Activated CD8-positive, alpha-beta memory T cell treated with anti-CD3 and anti-CD28 coated beads for 48 hours (primary cell): ENCODE results near the gene ANGPTL4.
"Not testable (repeated sequence)": the region's sequence is repeated elsewhere in the genome, so short reads cannot be mapped to it uniquely, and the experiment has no call there.

Experiments
- DNase-seq, 3 experiments: peaks; one replicate each; pipeline ENCODE4 v3.0.0-alpha.2; 2020; ENCODE audit warnings: low read depth in 2 of 3, low spot score in 2 of 3

ANGPTL4 gene

DNA sequence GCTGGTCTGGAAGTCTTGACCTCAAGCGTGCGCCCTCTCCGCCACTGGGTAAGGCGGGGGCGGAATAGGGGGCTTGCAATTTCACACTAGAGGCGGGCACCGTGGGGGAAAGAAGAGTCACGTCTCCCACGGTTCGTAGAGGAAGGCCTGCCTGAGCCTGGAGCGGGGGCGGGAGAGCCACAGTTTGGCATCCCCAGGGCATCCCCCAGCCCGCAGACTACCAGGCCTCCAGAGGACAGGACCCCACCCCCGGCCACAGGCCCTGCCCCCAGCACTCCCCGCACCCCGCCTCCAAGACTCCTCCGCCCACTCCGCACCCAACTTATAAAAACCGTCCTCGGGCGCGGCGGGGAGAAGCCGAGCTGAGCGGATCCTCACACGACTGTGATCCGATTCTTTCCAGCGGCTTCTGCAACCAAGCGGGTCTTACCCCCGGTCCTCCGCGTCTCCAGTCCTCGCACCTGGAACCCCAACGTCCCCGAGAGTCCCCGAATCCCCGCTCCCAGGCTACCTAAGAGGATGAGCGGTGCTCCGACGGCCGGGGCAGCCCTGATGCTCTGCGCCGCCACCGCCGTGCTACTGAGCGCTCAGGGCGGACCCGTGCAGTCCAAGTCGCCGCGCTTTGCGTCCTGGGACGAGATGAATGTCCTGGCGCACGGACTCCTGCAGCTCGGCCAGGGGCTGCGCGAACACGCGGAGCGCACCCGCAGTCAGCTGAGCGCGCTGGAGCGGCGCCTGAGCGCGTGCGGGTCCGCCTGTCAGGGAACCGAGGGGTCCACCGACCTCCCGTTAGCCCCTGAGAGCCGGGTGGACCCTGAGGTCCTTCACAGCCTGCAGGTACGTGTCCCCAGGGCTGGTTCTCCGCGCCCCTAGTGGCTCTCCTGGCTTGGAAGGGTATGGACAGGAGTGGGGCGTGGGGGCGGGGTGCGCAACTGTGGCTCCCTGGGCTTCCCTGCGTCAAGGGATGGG lies at the start of gene ANGPTL4:
TSS of gene ANGPTL4 (plus strand) at position 353 of the 969 bp plus-strand sequence. CDS start at position 520, 167 bp downstream.
- peak; percentile 35 to 47 (median 40) for DNase-seq

DNA sequence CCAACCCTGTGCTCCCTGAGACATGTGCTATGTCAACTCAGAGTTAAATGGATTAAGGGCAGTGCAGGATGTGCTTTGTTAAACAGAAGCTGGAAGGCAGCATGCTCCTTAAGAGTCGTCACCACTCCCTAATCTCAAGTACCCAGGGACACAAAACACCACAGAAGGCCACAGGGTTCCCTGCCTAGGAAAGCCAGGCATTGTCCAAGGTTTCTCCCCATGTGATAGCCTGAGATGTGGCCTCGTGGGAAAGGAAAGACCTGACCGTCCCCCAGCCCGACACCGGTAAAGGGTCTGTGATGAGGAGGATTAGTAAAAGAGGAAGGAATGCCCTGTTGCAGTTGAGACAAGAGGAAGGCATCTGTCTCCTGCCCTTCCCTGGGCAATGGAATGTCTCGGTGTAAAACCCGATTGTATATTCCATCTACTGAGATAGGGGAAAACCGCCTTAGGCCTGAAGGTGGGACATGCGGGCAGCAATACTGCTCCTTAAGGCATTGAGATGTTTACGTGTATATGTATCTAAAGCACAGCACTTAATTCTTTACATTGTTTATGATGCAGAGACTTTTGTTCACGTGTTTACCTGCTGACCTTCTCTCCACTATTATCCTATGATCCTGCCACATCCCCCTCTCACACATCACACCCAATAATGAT lies 48.8 kb upstream of the ANGPTL4 start:
- not testable (repeated sequence) for DNase-seq

DNA sequence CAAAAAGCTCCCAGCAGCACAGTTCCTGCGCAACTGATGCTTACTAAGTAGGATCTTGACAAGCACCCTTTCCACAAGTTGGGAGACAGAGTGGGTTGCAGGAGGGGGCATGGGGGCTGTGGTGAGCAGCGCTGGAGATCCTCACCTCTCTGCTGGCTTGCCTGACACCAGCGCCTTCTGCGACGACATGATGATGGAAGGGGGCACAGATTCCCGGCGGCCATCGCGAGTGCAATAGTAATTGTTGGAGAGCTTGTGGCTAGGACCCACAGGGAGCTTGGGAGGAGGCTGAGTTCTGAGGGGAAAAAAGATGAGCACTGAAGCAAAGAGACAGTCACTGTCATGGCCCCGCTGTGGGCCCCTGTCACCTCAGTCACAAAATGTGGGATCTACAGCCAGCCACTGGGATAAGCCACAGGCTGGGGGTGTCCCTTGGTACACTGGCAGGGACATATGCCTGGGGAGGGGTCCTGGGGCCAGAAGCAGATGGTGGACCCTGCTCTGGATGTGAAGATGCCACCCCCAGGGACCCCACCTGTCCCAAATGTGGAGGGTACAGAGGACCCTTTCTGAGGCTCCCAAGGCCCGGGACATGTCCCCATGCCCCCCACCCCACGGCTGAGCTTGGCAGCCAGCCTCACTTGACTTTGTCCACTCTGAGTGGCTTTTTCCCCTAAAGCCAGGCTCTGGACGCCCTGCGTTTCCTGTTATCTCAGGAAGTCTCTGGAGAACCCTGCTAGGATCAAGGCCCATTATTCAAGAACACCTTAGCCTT lies 47.4 kb upstream of the ANGPTL4 start:
- DNase-seq = no peak

GRCh38 chr19:8318835-8319234 lies 45.1 kb upstream of the ANGPTL4 start:
- DNase-seq = not testable (repeated sequence)

DNA sequence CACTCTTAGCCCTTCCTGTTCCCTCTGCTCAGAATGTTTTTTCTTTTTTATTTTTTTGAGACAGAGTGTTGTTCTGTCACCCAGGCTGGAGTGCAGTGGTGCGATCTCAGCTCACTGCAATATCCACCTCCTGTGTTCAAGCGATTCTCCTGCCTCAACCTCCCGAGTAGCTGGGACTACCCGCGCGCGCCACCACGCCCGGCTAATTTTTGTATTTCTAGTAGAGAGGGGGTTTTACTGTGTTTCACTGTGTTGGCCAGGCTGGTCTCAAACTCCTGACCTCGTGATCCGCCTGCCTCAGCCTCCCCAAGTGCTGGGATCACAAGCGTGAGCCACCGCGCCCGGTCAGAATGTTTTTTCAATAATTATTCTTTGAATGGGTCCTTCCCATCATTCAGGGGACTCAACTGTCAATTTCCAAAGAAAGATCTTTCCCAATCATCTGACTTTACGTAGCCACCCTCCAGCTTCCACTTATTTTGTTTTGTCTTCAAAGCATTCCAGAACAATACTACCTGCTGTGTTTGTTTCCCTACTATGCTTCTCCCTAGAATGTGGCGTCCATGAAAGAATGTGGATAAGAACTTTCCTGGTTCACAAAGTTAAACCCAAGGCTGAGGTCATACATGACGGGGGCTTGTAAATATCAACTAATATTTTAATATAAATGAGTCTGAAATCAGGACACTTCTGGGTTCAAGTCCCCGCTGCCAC lies 44.0 kb upstream of the ANGPTL4 start:
- DNase-seq = no peak

DNA sequence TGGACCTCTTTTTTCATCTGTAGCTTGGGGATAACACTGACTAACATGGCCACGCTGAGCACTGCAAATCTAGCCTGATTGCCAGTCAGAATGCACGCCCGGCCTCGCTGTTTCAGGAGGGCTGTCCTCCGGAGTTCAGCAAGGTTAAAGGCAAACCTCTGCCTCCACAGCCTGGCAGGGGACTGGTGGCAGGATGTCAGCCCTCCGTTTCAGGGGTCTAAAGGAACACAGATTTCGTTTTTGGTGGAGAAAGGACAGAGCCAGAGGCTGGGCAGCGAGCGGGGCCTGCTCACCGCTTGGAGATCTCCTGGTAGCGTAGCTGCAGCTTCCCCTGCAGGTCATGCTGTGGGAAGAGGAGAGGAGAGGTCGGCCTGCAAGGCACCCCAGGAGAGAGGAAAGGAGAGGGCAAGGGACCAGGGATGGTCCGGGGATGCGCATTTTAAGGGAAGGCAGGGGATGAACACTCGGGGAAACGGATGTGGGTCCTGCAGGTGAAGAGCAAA lies 43.3 kb upstream of the ANGPTL4 start:
- no peak for DNase-seq

DNA sequence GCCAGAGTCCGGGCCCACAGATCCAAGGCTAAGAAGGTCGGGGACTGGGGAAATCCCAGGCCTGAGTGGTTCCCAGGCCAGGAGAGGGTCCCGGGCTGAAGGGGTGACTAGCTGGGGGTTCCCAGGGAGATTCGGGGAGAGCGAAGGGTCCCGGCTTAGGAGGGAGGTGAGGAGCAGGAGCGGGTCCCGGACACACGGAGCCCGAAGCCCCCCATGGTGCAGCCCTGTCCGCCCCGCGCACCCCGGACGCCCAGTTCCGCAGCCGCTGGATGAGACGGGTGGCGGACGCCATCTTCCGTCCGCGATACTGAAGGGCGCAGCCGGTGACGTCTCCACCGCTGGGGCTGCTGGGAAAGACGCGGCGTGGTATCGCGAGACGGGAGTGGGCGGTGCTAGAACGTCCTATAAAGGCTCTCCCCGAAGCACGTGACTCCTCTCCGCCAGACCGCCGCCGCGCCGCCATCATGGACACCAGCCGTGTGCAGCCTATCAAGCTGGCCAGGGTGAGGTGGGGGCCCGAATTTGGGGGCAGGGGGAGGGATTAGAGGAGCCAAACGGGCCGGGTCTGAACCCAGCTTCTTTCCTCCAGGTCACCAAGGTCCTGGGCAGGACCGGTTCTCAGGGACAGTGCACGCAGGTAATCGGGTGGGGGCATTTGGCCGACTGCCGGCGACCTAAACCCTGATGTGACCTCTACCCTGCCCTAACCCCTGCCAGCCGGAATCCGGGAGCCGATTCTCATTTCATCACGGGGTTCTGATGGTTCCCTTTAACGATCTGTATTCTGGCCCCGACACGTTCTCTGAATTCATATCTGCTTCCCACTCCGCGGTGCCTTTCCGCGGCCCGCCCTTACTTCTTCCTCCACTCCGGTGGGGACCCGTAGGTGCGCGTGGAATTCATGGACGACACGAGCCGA lies 42.6 kb upstream of the ANGPTL4 start, which contains the start of the genes NDUFA7 and RPS28:
TSS of gene NDUFA7 (minus strand) at position 309 of the 919 bp plus-strand sequence. CDS start at position 292, 17 bp downstream.
TSS of gene RPS28 (plus strand) at position 430 of the 919 bp plus-strand sequence. CDS start at position 465, 35 bp downstream.
- DNase-seq = peak; percentile 93 to 96 (median 96)

DNA sequence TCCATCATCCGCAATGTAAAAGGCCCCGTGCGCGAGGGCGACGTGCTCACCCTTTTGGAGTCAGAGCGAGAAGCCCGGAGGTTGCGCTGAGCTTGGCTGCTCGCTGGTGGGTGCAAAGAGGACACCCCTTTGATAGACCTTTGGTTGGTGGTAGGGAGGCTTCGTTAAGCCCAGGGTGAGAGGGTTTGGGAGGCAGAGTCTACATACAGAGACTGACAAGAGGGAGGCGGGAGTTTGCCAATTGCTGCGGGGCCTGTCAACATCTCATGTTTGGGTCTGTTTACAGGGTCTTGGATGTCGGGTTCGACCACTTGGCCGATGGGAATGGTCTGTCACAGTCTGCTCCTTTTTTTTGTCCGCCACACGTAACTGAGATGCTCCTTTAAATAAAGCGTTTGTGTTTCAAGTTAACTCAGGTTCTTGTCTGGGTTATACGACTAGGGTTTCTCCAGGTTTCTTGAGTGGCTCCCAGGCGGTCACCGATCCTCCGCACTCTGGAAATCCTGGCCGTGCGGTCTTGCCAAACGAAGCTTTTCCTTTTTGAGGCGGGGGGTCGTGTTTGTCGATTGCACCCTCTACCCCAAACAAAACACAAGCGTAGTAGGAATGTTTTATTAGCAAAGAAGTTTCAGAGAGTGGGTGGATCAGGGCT lies 41.8 kb upstream of the ANGPTL4 start:
- no peak for DNase-seq

DNA sequence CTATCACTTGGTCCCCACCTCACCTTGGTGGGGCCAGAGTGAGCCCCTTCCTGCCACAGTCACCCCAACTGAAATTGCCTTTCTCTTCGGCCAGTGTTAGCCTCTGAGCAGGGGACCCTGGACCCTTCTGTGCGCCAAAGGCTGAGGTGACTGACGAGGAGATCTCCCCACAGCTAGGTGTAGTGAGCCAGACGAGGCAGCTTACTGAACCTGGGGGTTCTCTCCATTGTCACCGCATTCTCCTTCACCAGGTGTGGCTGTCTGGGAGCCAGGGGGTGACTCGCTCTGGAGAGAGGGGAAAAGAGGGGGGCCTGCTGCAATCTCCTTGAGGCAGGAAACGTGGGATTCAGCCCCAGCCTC lies 41.3 kb upstream of the ANGPTL4 start:
- no peak for DNase-seq

DNA sequence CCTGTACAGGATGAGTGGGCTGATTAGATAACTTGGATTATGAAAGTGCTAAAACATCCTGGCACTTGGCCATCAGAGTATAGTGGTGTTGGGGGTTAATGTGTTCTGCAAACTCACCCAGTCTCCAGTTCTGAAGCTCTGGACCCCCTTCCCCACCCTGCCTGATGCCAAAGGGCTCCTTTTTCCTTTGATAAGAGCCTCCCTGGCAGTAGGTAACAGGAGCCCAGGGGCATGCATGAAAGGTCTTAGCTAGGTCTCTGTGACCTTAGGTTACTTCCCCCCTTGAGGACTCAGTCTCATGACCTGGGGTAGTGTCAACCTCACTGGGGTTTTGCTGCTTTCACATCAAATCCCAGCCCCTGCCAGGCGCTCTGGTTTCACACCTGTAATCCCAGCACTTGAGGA lies 40.2 kb upstream of the ANGPTL4 start:
- DNase-seq = no peak

DNA sequence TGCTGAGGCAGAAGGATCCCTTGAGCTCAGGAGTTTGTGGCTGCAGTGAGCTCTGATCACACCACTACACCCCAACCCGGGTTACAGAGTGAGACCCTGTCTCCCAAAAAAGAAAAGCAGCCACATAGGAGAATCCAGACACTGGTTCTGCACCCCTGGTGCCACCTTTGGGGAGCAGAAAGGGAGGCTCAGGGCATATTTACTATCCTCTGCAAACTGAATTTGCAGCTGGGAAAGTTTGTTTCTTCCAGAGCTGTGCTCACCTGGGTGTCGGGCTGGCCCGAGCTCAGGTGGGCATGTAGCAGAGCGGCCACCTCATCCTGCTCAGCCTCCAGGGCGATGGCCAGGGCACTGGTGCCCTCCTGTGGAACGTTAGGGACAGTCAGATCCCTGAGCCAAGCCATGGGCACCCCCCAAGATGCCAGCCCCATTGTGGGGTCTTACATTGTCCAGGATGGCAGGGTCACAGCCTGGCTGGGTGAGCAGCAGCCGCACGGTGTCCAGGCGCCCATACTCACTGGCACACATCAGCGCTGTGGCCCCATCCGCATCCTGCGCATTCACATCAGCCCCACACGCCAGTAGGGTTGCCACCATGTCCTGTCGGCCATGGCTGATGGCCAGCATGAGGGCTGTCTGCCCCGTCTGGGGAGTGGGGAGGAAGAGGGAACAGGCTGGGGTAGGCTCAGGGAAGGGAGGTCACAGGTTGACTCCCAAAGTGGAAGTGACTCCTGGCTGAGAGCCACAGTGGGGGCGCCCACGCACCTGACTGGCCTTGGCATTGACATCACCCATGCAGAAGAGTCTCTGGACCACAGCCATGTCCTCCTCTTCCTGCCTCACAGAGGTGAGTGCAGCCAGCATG lies 39.5 kb upstream of the ANGPTL4 start:
- no peak for DNase-seq

DNA sequence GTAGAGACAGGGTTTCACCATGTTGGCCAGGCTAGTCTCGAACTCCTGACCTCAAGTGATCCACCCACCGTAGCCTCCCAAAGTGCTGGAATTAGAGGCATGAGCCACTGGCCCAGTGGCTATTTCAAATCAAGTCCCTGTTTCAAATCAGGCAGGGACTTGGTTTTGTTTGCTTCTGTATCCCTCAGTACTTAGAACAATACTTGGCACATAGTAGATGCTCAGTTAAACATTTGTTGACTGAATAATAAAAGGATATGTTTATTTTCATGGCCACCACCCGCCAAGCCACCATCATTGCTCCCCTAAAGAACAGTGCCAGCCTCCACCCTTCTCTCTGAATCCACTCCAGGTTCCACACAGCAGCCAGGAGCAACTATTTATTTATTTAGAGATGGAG lies 38.5 kb upstream of the ANGPTL4 start:
- DNase-seq = no peak

DNA sequence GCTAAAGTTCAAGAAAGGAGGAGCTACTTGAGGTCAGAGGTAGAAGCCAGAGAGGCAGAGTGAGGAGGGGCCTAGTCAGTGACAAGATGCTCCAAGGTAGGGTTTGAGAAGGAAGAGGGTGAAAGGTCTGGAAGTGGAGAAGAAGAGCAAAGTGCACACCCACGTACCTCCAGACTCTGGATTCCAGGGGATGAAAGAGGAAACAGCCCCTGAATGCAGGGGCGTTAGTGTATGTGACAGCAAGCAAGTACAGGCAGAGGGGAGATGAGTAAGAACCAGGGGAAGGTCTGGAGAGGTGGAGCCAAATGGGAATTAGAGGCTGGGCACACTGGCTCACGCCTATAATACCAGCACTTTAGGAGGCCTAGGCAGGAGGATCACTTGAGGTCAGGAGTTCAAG lies 34.0 kb upstream of the ANGPTL4 start:
- DNase-seq = no peak

DNA sequence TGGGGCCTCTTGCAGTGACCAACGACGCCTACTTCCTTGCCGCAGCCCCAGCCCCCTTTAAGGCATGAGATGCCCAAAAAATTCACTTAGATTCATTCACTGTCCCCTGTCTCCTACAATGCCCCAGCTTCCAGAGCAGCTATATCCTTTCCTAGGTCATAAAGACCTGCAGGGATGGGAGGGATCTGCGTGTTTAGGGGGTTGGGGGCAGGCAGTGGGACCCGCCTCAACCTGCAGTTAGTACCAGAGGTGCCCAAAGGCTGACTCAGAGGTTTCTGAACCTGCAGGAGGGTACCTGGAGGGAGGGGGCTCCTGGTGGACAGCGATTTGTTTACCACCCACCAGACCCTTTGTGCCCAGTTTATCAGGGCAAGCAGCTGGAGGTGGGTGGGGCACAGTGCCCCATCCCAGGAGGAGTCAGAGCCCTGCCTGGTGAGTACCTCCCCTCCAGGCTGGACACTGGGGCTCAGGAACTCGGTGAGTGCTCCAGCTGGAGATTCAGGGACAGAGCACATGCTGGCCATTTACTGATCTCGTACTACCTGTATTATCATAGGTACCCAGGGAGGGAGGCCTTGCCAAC lies 32.6 kb upstream of the ANGPTL4 start:
- DNase-seq = no peak

DNA sequence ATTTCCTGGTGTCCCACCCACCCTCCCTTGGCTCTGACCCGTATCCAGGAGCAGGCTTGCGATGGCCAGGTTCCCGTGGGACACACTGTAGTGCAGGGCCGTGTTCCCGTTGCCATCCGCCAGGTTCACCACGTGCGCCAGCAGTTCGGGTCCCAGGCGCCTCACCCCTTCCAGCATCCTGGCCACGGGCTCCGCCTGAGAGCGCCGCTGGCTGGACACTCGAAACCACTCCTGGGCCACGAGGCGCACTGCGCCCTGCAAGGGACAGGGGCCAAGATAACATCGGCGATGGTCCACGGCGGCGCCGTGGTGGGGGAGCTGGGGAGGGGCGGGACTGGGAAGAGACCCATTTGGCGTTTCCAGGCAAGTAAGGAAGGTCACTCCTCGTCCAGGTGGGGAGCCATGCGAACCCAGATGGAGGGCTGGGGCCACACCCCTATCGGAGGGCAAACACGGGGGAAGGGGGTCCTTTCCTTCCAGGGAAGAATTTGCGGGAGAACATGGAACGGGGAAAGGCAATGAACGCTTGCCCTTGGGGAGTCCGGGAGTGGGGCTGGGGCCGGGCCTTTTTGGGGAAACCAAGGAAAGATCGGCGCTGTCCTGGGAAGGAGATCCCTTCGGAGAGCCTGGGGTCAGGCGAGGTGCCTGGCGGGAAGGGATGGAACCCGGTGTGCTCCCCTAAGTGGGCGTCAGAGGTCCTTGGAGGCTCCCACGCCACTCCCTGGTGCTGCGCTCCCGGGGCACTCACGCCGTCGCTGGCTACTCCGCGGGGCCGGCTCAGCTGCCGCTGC lies 30.8 kb upstream of the ANGPTL4 start:
- DNase-seq = no peak

- DNase-seq = no peak
Observed at GRCh38 chr19:8333767-8334457, 30.0 kb upstream of the ANGPTL4 start.
